GM19238 (cell line): ENCODE results near the gene PACSIN2.
"Not testable (repeated sequence)": the region's sequence is repeated elsewhere in the genome, so short reads cannot be mapped to it uniquely, and the experiment has no call there.

Experiments
- DNase-seq: peaks from one replicate; pipeline ENCODE4 v3.0.0; 2011; ENCODE audit warnings: low spot score; ENCODE audit not compliant: insufficient read length

Gene PACSIN2

DNA sequence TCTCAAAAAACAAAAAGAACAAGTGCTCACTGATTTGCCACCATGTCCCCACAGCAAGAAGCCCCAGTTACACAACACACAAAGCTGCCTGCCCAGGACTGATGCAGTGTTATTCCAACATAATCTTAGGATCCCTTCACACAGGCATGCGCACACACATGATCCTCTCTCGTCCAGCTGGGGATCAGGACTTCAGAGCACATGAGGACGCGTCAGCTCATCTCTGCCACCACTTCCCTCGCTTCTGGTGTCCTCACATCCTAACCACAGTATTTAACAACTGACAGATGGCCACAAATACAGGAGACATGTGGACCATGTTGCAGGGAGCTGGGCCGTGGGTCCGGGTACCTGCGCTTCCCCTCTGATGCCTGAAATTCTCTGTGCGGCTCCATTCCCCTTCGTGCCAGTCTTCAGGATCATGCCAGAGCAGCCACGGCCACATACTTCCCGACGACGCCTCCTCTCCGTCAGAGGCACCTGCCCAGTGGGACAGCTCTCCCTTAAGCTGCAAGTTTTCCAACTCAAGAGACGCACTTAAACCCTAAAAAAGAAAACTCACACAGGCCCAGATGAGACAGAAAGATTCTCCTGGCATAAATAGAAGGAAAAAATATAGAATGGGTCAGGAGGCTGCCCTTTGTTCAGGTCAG lies 68.3 kb downstream of the PACSIN2 start:
- DNase-seq, result no peak

DNA sequence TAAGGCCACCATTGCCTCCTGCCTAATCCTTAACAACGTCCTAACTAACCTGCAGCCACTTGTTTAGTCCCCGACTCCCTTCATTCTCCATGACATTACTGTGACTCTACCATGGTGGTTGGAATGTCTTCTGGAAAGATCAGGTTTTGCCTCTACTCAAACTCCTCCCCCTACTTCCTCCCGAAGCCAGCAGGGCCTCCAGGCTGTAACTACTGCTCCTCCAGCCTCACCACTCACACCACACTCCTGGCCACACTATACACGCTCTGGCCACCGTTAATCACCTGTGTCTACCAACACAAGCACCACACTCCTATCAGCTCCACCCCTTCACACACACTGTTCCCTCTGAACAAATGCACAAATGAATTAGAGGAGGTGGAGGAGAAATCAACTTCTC lies 69.2 kb downstream of the PACSIN2 start:
- DNase-seq, result no peak

DNA sequence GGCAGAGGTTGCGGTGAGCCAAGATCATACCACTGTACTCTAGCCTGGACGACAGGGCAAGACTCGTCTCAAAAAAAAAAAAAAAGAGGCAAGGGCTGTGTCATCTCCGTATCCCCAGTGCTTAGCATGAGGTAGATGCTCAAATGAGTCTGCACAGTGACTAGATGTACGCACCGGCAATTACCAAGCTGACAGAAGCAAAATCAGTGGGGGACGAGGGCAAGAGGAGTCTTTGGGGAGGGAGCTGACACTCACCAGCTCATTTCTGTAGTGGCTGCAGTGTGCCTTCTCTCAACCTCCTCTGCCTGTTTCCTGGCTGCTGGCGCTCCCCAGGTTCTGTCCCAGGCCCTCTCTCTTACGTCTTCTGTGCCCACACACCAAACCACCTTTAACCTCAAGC lies 69.9 kb downstream of the PACSIN2 start:
- no peak for DNase-seq

DNA sequence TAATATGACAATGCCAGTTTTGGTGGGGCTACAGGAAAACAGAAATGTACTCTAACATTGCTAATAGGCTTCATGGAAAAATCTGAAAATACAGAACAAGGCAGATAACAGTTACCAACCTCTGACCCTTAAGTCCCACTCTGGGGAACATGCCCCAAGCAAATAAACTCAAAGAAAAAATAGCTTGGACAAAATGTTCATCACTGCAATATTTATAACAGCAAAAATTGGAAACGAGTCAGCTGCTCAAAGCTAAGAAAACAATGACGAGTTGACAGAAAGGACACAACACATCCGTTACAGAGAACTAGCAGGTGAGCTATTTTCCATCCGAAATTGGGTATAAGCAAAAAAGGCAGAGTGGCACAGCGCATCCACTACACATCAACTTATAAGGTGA lies 70.5 kb downstream of the PACSIN2 start:
- no peak for DNase-seq

DNA sequence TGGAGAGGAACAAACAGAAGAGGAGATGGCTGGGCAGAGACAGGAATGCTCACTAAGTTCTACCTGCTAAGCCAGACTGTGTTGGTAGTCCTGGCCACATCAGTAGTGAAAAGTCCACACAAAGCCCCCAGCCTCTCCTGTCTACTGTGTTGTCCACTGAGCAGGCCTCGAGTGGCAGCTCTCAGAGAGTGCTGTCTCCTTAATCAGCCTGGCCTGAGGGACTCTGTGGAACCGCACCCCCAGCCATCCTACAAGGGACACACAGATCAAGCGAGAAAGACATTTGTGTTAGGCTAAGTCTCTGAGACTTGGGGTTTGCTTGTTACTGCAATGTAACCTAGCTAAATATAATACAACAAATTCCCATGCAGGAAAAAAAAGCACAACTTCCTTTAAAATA lies 71.0 kb downstream of the PACSIN2 start:
- no peak for DNase-seq

DNA sequence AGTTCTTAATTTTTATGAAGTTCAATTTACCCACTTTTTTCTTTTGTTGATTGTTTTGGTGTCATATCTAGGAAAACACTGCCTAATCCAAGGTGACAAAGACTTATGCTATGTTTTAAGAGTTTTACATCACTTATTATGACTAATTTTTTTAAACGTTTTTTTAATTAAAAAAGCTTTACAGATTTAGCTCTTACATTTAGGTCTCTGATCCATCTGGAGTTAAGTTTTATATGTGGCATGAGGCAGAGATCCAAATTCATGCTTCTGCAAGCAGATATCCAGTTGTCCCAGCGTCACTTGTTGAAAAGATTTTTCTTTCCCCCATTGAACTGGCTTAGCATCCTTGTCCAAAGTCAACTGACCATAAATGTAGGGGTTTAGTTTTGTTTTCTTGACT lies 72.6 kb downstream of the PACSIN2 start:
- DNase-seq, result no peak

DNA sequence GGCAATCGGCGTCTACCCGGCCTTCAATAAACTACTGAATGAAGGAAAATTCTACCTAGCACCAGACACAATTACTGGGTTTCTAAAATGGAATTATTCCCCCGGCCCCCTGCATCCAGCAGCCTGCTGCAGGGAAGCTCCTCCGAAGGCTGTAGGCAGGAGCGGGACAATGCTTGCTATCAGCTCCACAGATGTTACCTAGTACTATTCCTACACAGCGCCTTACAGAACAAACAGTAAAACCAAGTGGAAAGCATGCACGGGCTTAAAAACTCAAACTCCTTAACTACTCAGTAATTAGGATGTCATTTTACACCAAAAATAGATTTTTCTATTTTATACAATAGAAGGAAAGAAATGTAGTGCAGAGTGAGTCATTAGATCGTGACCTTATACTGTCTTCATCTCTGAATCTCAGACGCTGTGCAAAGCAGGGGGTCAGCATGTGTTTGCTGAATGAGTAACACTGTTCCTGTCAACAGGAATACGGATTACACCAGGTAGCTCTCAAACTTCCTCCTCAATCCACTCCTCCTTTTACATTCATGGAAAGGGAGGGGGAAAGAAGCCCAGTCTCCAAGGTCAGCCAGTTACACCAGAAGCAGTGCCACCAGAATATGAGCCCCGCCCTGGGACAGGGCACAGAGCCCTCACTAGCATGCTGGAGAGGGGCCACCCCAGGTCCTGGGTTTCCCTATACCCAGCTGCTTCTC lies 74.9 kb downstream of the PACSIN2 start:
- no peak for DNase-seq

DNA sequence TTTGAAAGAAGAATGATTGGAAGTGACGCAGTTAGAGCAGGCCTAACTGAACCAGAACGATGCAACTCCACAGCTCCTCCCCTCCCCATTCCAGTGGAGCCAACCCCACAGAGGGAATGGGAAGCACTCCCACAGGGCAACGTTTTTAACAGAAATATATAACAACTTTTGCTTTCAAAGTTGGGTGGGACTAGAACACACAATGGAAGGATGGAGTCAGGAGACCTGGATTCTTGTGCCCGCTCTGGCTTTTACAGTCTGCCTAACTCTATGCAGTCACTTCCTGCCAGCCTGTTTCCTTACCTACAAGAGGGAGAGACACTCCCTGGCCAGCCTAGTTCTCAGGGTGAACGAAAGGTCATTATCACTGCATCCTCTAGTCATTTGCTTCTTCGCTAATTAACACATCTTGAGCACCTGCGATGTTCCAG lies 75.5 kb downstream of the PACSIN2 start:
- DNase-seq, result no peak

DNA sequence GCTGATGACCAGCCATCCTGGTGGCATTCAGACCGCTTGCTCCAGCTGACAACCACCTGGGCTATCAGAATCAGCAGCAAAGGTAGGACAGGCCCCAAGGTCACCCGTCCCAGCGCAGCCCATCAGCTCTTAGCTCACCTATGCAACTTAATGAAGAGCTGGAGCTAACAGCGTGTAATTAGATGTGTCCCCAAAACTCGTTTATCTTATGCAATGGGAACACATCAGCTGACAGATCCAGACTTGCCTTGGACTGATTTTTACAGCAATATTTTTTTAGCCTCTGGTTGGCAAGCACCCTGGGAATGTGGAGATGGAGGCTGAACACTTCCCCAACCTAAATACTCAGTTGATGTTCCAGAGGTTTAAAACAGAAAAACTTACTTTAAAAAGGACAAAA lies 76.0 kb downstream of the PACSIN2 start:
- no peak for DNase-seq

DNA sequence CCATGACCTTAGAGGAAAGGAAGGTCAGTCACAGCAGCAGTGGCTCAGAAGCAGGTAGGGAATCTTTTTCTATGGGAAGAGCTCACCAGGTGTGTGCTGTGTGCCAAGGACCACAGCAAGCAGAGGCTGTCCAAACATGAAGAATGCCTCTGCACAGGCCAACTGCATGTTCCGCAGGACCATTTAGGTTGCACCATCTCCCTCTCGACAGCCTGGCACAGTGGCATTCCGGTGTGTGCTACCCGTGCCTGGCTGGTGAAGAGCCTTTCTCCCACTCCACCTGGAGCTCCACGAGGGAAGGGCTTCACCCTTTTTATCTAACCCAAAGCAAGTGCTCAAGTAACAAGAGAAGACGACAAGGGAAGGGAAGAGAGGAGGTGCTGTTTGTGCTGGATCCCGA lies 76.5 kb downstream of the PACSIN2 start:
- DNase-seq, result no peak

DNA sequence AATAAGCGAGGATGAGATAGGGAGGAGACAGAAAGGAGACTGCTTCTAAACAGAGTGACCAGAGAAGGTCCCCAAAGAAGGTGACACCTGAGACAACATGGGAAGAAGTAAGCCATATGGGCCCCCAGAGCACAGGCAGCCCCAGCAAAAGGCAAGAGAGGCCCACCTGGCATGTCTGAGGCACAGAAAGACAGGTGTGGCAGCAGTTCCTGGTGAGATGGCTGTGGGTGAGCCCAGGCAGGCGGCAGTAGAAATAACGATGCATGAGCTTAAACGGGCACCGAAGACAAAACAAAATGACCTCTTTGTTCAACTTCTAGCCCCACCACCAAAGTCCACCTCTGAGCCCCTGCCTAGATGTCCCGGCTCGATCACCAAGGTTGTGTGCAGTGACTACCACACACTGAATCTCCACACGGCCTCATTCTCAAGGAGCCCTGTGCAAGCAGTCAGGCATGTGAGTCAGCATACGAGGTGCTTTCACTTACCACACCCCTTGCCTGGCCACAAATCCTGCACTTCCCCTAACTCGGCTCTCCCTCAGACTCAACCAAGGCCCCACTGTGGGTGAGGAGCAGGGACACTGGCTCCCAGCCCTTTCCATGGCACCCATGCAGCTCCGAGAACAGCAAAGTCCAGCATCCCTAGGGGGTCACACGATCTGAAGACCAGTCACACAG lies 77.6 kb downstream of the PACSIN2 start:
- DNase-seq, result peak; percentile 52

DNA sequence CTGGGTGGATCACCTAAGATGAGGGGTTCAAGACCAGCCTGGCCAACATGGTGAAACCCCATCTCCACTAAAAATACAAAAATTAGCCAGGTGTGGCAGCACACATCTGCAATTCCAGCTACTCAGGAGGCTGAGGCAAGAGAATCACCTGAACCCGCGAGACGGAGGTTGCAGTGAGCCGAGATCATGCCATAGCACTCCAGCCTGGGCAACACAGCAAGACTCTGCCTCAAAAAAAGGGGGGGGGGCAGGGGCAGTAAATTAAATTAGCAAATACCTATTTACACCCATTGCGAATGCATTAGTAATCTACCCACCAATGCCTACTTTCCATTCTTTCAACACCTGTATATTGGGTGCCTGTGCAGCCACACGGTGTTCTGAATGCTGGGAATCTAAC lies 78.3 kb downstream of the PACSIN2 start:
- DNase-seq, result not testable (repeated sequence)

DNA sequence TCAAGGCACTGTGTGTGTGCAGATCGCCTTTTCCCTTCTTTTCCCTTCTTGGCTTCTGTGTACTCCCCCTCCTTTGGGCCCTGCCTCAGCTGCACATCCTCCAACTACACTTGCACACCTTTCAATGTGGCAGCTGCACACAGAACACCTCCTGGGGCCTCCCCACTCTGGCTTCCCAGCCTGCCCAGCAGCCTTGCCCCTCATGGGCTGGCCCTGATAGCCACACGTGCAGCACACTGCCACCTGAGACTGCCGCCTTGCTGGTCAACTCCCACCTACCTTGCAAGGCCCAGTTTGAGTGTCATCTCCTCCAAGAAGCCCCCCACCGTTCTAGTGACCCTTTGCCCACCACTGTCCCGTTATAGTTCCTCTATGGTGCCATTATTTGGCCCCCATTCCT lies 80.6 kb downstream of the PACSIN2 start:
- no peak for DNase-seq

DNA sequence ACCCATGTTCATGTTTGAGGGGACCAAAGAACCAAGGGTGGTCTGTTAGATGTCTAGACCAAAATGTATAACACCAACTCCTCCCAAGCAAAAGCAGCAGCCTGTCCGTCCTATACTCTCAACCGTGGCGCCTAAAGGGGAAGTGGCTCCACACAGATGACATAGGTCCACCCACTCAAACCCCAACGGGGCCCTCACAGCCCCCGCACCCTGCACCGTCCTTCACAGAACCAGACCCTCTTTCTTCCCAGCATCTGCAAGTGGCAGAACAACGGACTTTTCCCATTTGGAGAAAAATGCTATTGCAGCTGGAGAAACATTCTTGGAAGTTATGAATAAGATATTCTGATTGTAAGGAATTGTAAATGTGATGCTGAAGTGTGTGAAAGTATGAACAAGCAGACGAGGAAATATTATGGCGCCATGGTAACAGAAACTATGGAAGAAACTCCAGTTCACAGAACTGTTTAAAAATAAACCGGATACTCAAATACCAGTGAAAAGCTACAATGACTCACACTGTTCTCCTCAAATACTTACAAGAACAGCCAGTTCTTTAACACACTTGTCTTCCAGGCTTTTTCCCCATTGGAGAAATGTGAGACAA lies 81.4 kb downstream of the PACSIN2 start:
- DNase-seq, result peak; percentile 48

DNA sequence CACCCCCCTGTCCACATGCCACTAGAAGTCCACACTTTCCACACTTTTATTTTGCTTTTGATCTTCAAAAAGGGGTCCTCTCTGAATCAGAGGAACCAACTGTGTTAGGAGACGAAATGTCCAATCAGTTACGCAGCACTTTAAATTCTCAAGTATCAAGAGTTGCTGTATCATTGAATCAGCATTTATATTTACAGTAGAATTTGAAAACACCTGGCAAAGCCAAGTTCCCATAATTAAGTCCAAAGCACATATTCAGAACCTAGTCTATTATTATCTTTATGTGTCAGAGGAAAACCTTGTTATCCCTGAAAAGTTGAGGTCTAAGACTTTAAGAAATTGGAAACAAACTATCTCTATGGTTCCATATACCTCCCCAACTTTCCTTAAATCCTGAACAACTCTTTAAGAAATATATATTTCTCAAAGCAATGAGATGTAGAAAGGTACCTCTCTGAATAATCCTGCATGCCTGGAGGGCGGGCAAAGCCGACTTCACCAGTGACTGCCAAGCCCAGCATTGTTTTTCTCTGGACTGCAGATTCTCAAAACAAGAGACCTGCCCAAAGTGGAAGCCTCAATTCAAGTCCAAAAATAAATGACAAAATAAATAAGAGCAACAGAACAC lies 82.0 kb downstream of the PACSIN2 start:
- DNase-seq, result no peak

DNA sequence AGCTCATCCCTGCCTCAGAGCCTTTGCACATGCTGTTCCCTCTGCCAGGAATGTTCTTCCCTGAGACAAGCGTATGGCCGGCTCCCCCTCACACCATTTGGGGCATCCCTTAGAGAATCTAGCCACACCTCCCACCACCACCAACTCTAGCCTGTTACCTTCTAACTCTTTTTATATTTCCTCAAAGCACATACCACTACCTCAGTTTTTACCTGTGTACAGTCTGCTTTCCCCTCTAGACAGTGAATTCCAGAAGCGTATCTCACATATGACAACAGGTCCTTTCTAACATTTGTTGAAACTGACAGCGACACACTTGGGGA lies 82.8 kb downstream of the PACSIN2 start:
- DNase-seq, result no peak

DNA sequence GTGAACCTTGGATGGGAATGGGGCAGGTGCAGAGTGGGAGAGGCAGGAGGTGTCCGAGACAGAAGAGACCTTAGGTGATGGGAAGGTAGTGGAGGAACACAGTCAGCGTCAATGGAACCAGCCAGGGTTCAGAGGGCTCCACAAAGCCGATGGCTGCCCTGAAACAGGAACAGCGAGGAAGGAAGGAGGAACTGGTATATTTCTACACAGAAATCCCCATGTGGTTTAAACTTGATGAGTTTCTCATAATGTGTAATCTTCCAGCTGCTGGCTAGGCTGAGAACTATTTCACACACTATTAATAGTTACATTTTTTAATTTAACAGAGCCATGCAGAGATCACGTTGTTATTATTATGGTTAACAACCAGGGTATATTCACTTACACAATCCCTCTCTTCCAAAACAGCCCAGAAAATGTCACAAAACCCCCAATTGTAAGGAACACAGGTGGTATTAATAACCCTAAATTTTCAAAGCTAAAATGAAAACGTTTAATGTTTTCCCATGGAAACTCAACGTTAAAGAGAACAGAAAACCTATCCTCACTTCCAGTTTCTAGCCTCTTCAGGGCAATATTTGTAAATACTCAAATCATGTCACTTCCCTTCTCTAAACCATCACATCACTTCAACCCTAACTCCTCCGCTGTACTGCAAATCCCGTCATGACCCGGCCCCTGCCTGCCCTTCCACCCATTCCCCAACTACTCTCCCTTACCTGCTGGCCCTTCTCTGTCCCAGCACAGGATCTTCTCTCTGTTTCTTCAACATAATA lies 83.3 kb downstream of the PACSIN2 start:
- DNase-seq, result peak; percentile 50

DNA sequence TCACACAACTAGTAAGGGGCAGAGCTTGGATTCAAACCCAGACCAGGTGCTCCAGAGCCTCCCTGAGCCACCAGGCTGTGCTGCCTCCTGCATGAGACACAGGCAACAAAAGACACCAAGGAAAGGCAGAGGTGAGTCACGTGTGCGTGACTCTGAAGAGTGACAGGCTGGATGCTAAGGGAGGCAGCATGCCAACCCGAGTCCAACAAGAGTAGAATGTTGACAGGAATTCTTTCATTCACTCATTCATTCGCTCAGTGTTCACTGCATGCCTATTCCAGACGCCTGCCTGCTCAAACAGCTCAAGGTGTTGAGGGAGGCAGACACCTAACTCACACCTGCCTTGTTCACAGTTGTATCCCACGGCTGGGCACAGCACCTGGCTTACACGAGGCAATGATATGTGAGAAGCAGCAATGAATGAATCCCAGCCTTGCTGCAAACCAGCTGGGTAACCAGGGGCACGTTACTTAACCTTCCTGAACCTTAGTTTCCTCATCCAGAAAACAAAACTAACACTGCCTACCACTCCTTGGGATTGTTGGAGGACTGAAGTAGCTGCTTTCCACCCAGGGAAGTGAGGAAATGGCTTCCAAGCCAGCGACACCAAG lies 84.0 kb downstream of the PACSIN2 start:
- DNase-seq, result no peak

DNA sequence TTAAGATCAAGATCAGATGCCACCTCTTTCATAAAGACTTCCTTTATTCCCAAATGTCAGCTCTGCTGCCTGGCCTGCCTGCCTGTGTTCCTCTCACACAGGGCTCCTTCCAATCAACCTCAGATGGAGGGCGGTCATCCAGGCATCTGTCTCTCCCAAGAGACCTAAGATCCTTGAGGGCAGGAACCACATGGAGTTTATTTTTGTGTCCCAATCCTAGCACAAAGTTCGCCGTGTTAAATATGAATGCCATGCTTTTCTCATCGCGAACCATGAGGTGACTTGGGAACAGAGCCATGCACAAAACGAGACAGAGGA lies 85.2 kb downstream of the PACSIN2 start:
- no peak for DNase-seq

DNA sequence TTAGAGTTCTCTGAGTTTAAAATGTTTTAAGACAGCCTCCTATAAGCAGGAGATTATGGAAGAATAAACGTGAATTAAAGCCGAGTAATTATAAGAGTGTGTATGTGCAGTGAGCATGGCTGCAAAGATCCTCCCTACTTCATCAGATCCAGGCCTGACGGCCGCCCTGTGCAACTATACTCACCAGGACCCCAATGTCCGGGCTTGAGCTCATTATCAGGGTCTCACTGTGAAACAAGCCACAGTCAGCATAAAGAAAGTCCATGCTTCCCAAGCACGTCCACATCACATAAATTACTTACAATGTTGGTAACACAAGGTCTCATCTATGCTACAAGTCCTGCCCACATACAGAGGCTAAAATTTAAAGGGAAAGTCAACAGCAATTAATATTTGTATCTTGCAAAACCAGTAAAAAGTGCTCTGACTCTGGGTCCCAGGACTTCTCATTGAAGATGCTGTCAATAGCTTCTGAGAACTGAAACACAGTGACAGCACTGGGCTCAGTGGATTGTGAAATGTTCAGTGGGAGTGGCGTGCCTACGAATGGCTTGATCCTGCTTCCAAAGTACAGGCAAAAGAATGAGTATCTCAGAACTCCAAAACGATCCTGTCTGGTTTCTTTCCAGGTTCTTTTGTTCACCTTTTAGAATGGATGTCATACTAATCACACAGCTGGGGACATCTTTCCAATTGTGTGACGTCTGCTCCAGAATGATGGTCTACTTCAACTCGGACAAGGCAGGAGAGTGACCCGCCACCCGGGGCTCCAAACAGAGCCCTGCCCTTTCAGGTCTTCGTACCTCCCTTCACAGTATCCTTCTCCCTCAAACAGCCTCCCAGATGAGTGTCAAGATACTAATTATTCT lies 85.7 kb downstream of the PACSIN2 start:
- no peak for DNase-seq
